ENCODE data around the gene FAM83D. TPM values are rescaled to one million over a fixed set of nuclear protein-coding genes. Genes with fewer than 3 reads are reported as not detected.

Gene FAM83D
- total RNA-seq, 1 experiment from 2014 or later = 66.9 TPM

DNA sequence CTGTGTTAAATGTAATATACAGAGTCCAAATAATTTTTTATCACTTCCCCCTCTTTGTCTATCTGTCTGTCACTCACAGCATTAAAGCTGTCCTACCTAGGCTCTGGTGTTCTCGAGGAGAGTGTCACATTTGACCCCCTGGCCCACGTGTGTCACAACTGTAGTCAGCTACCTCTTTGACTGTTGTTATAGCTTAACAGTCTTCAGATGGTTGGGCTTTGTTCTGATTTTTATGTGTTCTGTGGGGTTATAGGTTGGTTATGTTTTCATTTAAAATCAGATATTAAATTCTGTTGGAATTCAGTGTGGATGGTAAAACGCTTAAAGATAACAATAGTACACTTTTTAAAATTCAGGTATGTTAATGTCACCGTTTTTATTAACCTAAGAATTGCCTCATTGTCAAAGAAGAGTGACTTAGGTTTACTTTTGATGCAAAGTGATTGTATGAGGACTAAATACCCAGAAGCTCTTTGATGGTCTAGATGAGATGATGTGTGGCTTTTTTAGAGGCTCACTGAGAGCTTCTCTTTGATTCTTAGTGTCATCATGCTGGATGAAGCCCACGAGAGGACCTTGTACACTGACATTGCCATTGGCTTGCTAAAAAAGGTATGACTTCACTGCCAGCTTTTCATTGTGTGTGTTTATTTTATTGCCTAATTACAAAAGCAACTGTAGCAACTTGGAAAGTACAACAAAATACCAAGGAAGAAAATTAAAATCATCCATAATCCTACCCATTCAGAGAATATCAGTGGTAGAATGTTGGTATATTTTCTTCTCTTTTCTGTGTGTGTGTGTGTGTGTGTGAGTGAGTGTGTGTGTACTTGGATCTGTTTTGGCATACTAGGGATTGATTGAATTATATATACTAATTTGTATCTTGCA is 65.8 kb downstream of the FAM83D start:
- DNase-seq (ENCODE audit: low spot score) (no peak), ATAC-seq (no peak)
- POLR2A ChIA-PET = no interaction called here
- no peaks in the 10 kb centered on the region for H3K27me3 Mint-ChIP-seq (ENCODE audit: low read depth)
- no peaks in the 10 kb centered on the region for H3K9me3 Mint-ChIP-seq
- no peak for TF ChIP-seq ZNF671 (CRISPR knock-in tag; IDR thresholded peaks at IDR 0.05)
- TF ChIP-seq, protein P1, sequence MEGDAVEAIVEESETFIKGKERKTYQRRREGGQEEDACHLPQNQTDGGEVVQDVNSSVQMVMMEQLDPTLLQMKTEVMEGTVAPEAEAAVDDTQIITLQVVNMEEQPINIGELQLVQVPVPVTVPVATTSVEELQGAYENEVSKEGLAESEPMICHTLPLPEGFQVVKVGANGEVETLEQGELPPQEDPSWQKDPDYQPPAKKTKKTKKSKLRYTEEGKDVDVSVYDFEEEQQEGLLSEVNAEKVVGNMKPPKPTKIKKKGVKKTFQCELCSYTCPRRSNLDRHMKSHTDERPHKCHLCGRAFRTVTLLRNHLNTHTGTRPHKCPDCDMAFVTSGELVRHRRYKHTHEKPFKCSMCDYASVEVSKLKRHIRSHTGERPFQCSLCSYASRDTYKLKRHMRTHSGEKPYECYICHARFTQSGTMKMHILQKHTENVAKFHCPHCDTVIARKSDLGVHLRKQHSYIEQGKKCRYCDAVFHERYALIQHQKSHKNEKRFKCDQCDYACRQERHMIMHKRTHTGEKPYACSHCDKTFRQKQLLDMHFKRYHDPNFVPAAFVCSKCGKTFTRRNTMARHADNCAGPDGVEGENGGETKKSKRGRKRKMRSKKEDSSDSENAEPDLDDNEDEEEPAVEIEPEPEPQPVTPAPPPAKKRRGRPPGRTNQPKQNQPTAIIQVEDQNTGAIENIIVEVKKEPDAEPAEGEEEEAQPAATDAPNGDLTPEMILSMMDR (IDR thresholded peaks at IDR 0.05) = no peak
- TF ChIP-seq NFATC4 (CRISPR knock-in tag; IDR thresholded peaks at IDR 0.05) = no peak
- TF ChIP-seq TCF7 (CRISPR knock-in tag; IDR thresholded peaks at IDR 0.05; ENCODE audit: low read depth) = no peak
- TF ChIP-seq, protein P2, sequence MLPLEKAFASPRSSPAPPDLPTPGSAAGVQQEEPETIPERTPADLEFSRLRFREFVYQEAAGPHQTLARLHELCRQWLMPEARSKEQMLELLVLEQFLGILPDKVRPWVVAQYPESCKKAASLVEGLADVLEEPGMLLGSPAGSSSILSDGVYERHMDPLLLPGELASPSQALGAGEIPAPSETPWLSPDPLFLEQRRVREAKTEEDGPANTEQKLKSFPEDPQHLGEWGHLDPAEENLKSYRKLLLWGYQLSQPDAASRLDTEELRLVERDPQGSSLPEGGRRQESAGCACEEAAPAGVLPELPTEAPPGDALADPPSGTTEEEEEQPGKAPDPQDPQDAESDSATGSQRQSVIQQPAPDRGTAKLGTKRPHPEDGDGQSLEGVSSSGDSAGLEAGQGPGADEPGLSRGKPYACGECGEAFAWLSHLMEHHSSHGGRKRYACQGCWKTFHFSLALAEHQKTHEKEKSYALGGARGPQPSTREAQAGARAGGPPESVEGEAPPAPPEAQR (CRISPR knock-in tag; IDR thresholded peaks at IDR 0.05) = no peak
- TF ChIP-seq, protein P3, sequence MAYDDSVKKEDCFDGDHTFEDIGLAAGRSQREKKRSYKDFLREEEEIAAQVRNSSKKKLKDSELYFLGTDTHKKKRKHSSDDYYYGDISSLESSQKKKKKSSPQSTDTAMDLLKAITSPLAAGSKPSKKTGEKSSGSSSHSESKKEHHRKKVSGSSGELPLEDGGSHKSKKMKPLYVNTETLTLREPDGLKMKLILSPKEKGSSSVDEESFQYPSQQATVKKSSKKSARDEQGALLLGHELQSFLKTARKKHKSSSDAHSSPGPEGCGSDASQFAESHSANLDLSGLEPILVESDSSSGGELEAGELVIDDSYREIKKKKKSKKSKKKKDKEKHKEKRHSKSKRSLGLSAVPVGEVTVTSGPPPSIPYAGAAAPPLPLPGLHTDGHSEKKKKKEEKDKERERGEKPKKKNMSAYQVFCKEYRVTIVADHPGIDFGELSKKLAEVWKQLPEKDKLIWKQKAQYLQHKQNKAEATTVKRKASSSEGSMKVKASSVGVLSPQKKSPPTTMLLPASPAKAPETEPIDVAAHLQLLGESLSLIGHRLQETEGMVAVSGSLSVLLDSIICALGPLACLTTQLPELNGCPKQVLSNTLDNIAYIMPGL (CRISPR knock-in tag; IDR thresholded peaks at IDR 0.05) = no peak
- TF ChIP-seq, protein P4, sequence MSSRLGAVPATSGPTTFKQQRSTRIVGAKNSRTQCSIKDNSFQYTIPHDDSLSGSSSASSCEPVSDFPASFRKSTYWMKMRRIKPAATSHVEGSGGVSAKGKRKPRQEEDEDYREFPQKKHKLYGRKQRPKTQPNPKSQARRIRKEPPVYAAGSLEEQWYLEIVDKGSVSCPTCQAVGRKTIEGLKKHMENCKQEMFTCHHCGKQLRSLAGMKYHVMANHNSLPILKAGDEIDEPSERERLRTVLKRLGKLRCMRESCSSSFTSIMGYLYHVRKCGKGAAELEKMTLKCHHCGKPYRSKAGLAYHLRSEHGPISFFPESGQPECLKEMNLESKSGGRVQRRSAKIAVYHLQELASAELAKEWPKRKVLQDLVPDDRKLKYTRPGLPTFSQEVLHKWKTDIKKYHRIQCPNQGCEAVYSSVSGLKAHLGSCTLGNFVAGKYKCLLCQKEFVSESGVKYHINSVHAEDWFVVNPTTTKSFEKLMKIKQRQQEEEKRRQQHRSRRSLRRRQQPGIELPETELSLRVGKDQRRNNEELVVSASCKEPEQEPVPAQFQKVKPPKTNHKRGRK (CRISPR knock-in tag; IDR thresholded peaks at IDR 0.05; ENCODE audit: borderline replicate concordance) = no peak
- no peak for TF ChIP-seq NR3C1 (CRISPR knock-in tag; conservative IDR thresholded peaks at IDR 0.05; ENCODE audit: low read depth)
- no peak overlapping the region for H3K4me3 Mint-ChIP-seq
- 0 out of 2 replicates have a peak overlapping the region, but pooled peaks have one; percentile 20 for H3K27ac Mint-ChIP-seq
- H3K4me1 Mint-ChIP-seq = peaks cover 15% of the 10 kb centered on the region
- peaks cover 42% of the 10 kb centered on the region for H3K36me3 Mint-ChIP-seq
- CTCF ChIA-PET = interaction anchor here (1.0 kb wide), 1 partner anchor 106 kb away, joined by 3 read pairs; no protein-coding TSS in a partner anchor

DNA sequence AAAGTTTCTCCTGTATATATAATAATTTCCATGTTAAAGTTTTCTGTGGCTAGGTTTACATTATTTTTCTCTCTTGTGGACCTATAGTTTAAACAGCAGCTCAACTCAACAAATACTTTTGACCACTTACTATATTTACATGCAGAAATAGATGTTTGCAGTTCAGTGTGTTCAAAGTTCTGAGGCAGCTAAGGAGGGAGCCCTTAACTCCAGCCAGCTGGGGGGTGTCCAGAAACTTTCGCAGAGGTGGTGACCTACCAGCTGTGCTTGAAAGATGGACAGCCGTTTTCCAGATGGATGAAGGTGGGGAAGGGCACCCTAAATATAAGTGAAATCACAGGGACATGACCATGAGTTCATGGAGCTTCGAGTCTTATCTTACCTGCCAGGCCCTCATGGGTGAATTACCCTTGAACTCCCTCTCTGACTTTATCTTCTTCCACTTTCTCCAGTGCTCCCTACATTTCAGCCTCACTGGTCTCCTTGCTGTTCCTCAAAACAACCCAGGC is 69.4 kb downstream of the FAM83D start:
- Mint-ChIP-seq H3K27me3 (ENCODE audit: low read depth) (no peaks in the 10 kb centered on the region), H3K9me3 (no peaks in the 10 kb centered on the region), H3K27ac (no peak overlapping the region), H3K4me3 (no peak overlapping the region), H3K36me3 (peaks cover 31% of the 10 kb centered on the region), H3K4me1 (peaks cover 7% of the 10 kb centered on the region)
- CTCF ChIA-PET = no interaction called here
- no peak for ATAC-seq
- DNase-seq (ENCODE audit: low spot score) = no peak
- POLR2A ChIA-PET = no interaction called here
- TF ChIP-seq NR2C2 (CRISPR knock-in tag; IDR thresholded peaks at IDR 0.05) (no peak), ZNF121 (CRISPR knock-in tag; IDR thresholded peaks at IDR 0.05) (no peak), ZNF317 (CRISPR knock-in tag; IDR thresholded peaks at IDR 0.05; ENCODE audit: borderline replicate concordance, low read depth) (no peak), ZNF423 (CRISPR knock-in tag; IDR thresholded peaks at IDR 0.05) (no peak), TP53 (CRISPR knock-in tag; IDR thresholded peaks at IDR 0.05) (no peak), CREM (CRISPR knock-in tag; IDR thresholded peaks at IDR 0.05) (no peak), TEAD1 (CRISPR knock-in tag; IDR thresholded peaks at IDR 0.05) (no peak), JUN (CRISPR knock-in tag; IDR thresholded peaks at IDR 0.05) (no peak), ZNF263 (CRISPR knock-in tag; IDR thresholded peaks at IDR 0.05; ENCODE audit: low read depth) (no peak)
- TF ChIP-seq, protein P5, sequence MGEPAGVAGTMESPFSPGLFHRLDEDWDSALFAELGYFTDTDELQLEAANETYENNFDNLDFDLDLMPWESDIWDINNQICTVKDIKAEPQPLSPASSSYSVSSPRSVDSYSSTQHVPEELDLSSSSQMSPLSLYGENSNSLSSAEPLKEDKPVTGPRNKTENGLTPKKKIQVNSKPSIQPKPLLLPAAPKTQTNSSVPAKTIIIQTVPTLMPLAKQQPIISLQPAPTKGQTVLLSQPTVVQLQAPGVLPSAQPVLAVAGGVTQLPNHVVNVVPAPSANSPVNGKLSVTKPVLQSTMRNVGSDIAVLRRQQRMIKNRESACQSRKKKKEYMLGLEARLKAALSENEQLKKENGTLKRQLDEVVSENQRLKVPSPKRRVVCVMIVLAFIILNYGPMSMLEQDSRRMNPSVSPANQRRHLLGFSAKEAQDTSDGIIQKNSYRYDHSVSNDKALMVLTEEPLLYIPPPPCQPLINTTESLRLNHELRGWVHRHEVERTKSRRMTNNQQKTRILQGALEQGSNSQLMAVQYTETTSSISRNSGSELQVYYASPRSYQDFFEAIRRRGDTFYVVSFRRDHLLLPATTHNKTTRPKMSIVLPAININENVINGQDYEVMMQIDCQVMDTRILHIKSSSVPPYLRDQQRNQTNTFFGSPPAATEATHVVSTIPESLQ (CRISPR knock-in tag; IDR thresholded peaks at IDR 0.05) = no peak
- TF ChIP-seq, protein P1 (IDR thresholded peaks at IDR 0.05) = no peak
- TF ChIP-seq, protein P6, sequence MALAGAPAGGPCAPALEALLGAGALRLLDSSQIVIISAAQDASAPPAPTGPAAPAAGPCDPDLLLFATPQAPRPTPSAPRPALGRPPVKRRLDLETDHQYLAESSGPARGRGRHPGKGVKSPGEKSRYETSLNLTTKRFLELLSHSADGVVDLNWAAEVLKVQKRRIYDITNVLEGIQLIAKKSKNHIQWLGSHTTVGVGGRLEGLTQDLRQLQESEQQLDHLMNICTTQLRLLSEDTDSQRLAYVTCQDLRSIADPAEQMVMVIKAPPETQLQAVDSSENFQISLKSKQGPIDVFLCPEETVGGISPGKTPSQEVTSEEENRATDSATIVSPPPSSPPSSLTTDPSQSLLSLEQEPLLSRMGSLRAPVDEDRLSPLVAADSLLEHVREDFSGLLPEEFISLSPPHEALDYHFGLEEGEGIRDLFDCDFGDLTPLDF (CRISPR knock-in tag; IDR thresholded peaks at IDR 0.05) = no peak
- TF ChIP-seq, protein P7, sequence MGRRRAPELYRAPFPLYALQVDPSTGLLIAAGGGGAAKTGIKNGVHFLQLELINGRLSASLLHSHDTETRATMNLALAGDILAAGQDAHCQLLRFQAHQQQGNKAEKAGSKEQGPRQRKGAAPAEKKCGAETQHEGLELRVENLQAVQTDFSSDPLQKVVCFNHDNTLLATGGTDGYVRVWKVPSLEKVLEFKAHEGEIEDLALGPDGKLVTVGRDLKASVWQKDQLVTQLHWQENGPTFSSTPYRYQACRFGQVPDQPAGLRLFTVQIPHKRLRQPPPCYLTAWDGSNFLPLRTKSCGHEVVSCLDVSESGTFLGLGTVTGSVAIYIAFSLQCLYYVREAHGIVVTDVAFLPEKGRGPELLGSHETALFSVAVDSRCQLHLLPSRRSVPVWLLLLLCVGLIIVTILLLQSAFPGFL (CRISPR knock-in tag; IDR thresholded peaks at IDR 0.05; ENCODE audit: borderline replicate concordance) = no peak
